D721Med (cell line): Measurements from ENCODE around the gene SPEF2.

ENCODE experiments used
- DNase-seq: peaks from one replicate; pipeline ENCODE4 v3.0.0; 2011; ENCODE audit warnings: low spot score; ENCODE audit not compliant: insufficient read length
- FAIRE-seq: peaks from 2 replicates; lab custom pipeline; 2011; peaks lifted over from hg19 to GRCh38; lab: Jason Lieb, UNC
- CTCF ChIP-seq: IDR thresholded peaks from 2 replicates; pipeline ENCODE4 v1.5.1; 2012; ENCODE audit warnings: mild to moderate bottlenecking, control low read depth; ENCODE audit not compliant: insufficient read depth; ENCODE audit errors: missing control alignments

Gene SPEF2

GRCh38 chr5:35656721-35657120, 39.1 kb downstream of the SPEF2 start:
- TF ChIP-seq CTCF = no peak
- FAIRE-seq (no peak), DNase-seq (no peak)

GRCh38 chr5:35657877-35658276, 40.2 kb downstream of the SPEF2 start:
- no peak for FAIRE-seq
- no peak for TF ChIP-seq CTCF
- DNase-seq = no peak

DNA sequence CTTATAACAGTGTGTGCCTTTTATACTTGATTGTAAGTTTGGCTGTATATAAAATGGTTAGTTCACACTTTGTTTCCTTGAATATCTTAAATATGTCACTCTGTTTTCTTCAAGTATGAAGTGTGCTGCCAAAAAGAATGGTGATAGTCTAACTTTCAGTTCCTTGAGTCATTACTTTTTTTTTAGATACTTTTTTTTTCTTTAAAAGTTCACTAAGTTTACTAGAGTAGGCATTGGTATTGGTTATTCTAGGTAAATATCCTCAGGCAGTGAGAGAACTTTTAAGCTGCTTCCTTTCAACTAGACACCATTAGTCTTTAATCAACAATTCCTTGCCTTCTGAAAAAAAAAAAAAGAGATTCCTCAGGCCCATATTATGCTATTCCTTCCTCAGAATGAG, 41.9 kb downstream of the SPEF2 start:
- no peak for TF ChIP-seq CTCF
- FAIRE-seq = no peak
- DNase-seq = no peak

- FAIRE-seq = no peak
Observed at GRCh38 chr5:35660451-35660850, 42.8 kb downstream of the SPEF2 start.

DNA sequence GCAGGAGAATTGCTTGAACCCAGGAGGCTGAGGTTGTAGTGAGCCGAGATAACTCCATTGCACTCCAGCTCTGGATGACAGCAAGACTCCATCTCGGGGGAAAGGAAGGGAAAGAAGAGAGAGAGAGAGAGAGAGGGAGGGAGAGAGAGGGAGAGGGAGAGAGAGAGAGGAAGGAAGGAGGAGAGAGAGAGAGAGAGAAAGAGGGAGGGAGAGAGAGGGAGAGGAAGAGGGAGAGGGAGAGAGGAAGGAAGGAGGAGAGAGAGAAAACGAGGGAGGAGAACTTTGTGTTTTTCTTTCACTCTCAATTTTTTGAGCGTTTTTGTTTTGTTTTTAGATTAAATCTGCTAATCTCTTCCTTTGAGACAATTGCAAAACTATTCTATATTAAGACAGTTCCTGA, 46.9 kb downstream of the SPEF2 start:
- TF ChIP-seq CTCF = no peak
- FAIRE-seq (no peak), DNase-seq (no peak)

More at GRCh38 chr5:35660451-35660850, 42.8 kb downstream of the SPEF2 start:
- DNase-seq = no peak
- no peak for TF ChIP-seq CTCF

GRCh38 chr5:35665096-35665495, 47.4 kb downstream of the SPEF2 start:
- DNase-seq (no peak), FAIRE-seq (no peak)
- no peak for TF ChIP-seq CTCF

DNA sequence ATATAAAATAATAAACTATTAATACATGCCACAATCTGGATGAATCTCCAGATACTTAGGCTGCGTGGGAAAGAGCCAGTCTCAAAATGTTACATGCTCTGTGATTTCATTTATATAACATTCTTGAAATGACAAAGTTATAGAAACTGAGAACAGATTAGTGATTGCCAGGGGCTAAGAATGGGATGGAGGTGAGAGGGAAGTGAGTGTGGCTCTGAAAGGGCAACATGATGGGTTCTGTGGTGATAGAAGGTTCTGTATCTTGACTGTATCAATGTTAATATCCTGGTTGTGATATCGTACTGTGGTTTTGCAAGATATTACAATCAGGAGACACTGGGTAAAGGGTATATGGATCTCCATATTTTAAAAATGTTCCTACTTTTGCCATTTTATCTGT, 50.7 kb downstream of the SPEF2 start:
- TF ChIP-seq CTCF = no peak
- no peak for DNase-seq
- no peak for FAIRE-seq
